ENCODE measurements around the gene POLR3K. TPM values are rescaled to one million over a fixed set of nuclear protein-coding genes. Genes with fewer than 3 reads are reported as not detected.

Gene POLR3K
- total RNA-seq = 1.5 and 3.1 TPM in 2 replicates

GRCh38 chr16:53346-54236 lies at the start of gene POLR3K, which contains the start of gene SNRNP25:
POLR3K (minus strand) TSS chr16:53608; CDS start chr16:53586, 22 bp downstream.
SNRNP25 (plus strand) TSS chr16:53828; CDS start chr16:54017, 189 bp downstream.

GRCh38 chr16:77807-78443 lies 24.5 kb upstream of the POLR3K start, which contains the start of gene MPG:
MPG (plus strand) TSS chr16:78225; CDS start chr16:78310, 85 bp downstream.

GRCh38 chr16:72561-73548 lies 19.4 kb upstream of the POLR3K start, which contains the start of gene RHBDF1:
RHBDF1 (minus strand) TSS chr16:72631; CDS start chr16:65015, 7,616 bp downstream.

Small RNA genes lying within 50 kb of the gene (small RNA-seq; reads per million reads assigned to genes)
- not detected for gene MIR6859-4 (ENCODE audit: low replicate concordance)
- not detected for gene Z69720.2 (ENCODE audit: low replicate concordance)

Other genes with a start within 250 kb of the POLR3K start
- gene SNRNP25, start 220 bp upstream of the POLR3K start, total RNA-seq = 10.7 and 17.3 TPM in 2 replicates
- 71.1 and 96.6 TPM in 2 replicates for gene RHBDF1, start 19.0 kb upstream of the POLR3K start, total RNA-seq
- gene MPG, start 24.6 kb upstream of the POLR3K start, total RNA-seq = 147 and 251 TPM in 2 replicates
- 12.9 and 14.2 TPM in 2 replicates for gene NPRL3, start 85.1 kb upstream of the POLR3K start, total RNA-seq
- gene HBZ, start 99.0 kb upstream of the POLR3K start, total RNA-seq = not detected in 2 replicates
- not detected in 2 replicates for gene HBM, start 112.4 kb upstream of the POLR3K start, total RNA-seq
- gene HBA2, start 119.3 kb upstream of the POLR3K start, total RNA-seq = not detected in 2 replicates
- gene HBA1, start 123.1 kb upstream of the POLR3K start, total RNA-seq = not detected in 2 replicates
- gene HBQ1, start 126.9 kb upstream of the POLR3K start, total RNA-seq = not detected in 2 replicates
- gene LUC7L, start 175.8 kb upstream of the POLR3K start, total RNA-seq = 31.5 and 59.0 TPM in 2 replicates
- 58.8 and 81.4 TPM in 2 replicates for gene FAM234A, start 181.2 kb upstream of the POLR3K start, total RNA-seq
- 1.0 and 2.4 TPM in 2 replicates for gene RGS11, start 222.3 kb upstream of the POLR3K start, total RNA-seq
- gene ARHGDIG, start 227.0 kb upstream of the POLR3K start, total RNA-seq = 0.44 TPM in 1 of 2 replicates, not detected in the other
- 0.57 and 2.8 TPM in 2 replicates for gene PDIA2, start 229.6 kb upstream of the POLR3K start, total RNA-seq